BJ (cell line): ENCODE measurements around the gene ROM1. TPM values are rescaled to one million over a fixed set of nuclear protein-coding genes. Genes with fewer than 3 reads are reported as not detected.

Experiments
- CTCF ChIA-PET: fragments of 350-600 bp; formaldehyde crosslinking; extraction: SDS; loops from one replicate; lab custom pipeline; 2021; ENCODE audit warnings: antibody characterized with exemption, inconsistent platforms; lab: Yijun Ruan, JAX
- POLR2A ChIA-PET: fragments of 300-600 bp; sonication (Branson Sonifier 250); formaldehyde crosslinking; extraction: SDS; loops from one replicate; lab custom pipeline; 2021; ENCODE audit warnings: antibody characterized with exemption; lab: Charles Lee
- DNase-seq: peaks from one replicate; pipeline ENCODE4 v3.0.0-alpha.2; 2011; ENCODE audit warnings: low read depth
- H3K27me3 ChIP-seq: 2 replicates; pipeline ENCODE4 v1.6.0; 2011; ENCODE audit warnings: low read length; ENCODE audit not compliant: control insufficient read depth, insufficient read depth
- H3K36me3 ChIP-seq: 2 replicates; pipeline ENCODE4 v1.5.1; 2011; ENCODE audit warnings: low read length; ENCODE audit not compliant: control insufficient read depth, insufficient read depth
- H3K4me3 ChIP-seq: 2 replicates; pipeline ENCODE4 v1.5.1; 2011; ENCODE audit warnings: low read depth, mild to moderate bottlenecking, control low read depth, low read length
- CTCF ChIP-seq: IDR thresholded peaks from 2 replicates; pipeline ENCODE4 v1.5.1; 2011; ENCODE audit warnings: low read depth, mild to moderate bottlenecking, control low read depth, inconsistent platforms, low read length, moderate library complexity; ENCODE audit not compliant: insufficient read depth
- polyA plus RNA-seq: library from polyadenylated mRNA; depleted of rRNA; stranded (reverse); fragments of >200 nt; gene quantifications from 2 replicates; pipeline ENCODE4 v1.2.3, GENCODE V29; 2011

ROM1 gene
- polyA plus RNA-seq, 1 experiment: 2.2 TPM

- POLR2A ChIA-PET: interaction anchor here (0.5 to 1.3 kb wide), 10 partner anchors 10 to 511 kb away, joined by 3 to 25 read pairs (median 5); partner anchors contain the start of genes HNRNPUL2, TUT1 and ZBTB3
- H3K4me3 ChIP-seq: peak overlapping the region; percentile 63
- CTCF ChIA-PET: interaction anchor here (0.5 to 2.8 kb wide), 8 partner anchors 11 to 307 kb away, joined by 3 to 16 read pairs (median 5); partner anchors contain the start of genes EML3, SLC3A2 and TUT1
- TF ChIP-seq CTCF: no peak
- no peaks in the 10 kb centered on the region for H3K27me3 ChIP-seq
- DNase-seq: no peak
- peaks cover 21% of the 10 kb centered on the region for H3K36me3 ChIP-seq
Measured at GRCh38 chr11:62574363-62575071, 38.5 kb upstream of the ROM1 start.

DNA sequence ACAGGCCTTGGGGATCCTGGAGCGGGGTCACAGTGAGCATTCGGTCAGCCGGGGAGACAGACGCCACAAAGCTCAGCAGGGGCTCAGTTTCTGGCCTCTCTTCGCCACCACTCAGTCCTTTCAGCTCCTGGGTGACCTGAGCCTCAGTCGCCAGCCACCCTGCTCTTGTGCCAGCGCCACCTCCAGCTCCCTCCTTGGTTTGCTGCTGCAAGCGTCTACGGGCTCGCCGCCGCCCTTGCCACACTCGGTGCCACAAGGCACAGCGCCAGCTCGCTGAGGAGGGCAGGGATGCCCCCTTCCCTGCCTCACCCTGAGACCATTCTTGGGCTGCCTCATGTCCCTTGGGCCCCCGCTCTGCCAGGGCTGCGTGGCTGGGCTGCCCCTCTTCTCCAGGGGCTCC lies 37.9 kb upstream of the ROM1 start:
- POLR2A ChIA-PET: no interaction called here

DNA sequence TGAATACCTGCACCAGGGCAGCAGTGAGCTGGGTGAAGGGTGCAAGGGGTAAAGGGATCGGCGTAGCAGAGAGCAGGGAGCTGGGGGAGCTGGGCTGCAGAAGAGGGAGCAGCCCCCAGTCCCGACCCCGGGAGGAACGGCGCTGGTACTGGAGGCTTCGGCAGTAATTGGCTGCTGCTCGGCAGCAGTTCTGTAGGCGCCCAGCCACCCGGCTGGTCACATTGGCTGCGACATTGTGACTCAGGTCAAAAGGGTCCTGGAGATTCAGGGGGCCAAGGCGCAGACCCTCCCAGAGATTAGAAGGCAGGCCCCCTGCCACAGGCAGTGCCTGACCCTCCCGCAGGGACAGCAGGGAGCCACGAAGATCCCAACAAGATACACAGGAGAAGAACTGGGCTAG lies 37.2 kb upstream of the ROM1 start:
- no peak for DNase-seq
- ChIA-PET POLR2A (no interaction called here), CTCF (interaction anchor here (1.4 to 2.3 kb wide), 2 partner anchors 181 to 288 kb away, joined by 3 to 11 read pairs; no protein-coding TSS in a partner anchor)
- H3K4me3 ChIP-seq: no peak overlapping the region; the same call in 1 of the 2 replicates
- no peaks in the 10 kb centered on the region for H3K27me3 ChIP-seq
- no peak for TF ChIP-seq CTCF
- H3K36me3 ChIP-seq: peaks cover 15% of the 10 kb centered on the region

More for the DNA sequence above, 37.9 kb upstream of the ROM1 start:
- CTCF ChIA-PET: interaction anchor here (0.5 to 2.8 kb wide), 7 partner anchors 10 to 306 kb away, joined by 3 to 16 read pairs (median 4); partner anchors contain the start of genes EML3, SLC3A2 and TUT1
- Histone ChIP-seq H3K4me3 (peak overlapping the region; percentile 63), H3K36me3 (peaks cover 19% of the 10 kb centered on the region), H3K27me3 (no peaks in the 10 kb centered on the region)
- TF ChIP-seq CTCF: no peak
- DNase-seq: no peak

GRCh38 chr11:62577046-62577714 lies 35.9 kb upstream of the ROM1 start:
- ChIA-PET CTCF (interaction anchor here (1.6 kb wide), 1 partner anchor 35 kb away, joined by 7 read pairs; no protein-coding TSS in a partner anchor), POLR2A (no interaction called here)
- TF ChIP-seq CTCF: no peak
- Histone ChIP-seq H3K4me3 (no peak overlapping the region), H3K27me3 (no peaks in the 10 kb centered on the region), H3K36me3 (peaks cover 12% of the 10 kb centered on the region)
- DNase-seq: no peak

DNA sequence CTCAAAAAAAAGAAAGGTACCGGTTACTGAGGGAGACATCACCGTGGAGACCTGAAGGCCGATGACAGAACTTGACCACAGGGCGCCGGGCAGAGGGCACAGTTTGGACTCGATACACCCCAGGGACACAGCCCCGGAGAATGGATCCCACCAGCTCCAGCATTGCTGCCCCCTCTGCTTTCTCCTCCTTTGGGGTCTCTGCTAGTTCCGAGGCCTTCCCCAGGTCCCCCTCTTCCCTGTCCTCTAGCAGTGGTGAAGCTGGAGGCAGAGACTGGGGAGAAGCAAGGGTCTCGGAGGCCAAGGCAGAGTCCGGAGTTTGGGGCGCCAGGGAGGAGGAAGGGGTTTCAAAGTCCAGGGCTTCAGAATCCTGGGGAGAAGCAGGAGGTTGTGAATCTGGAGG lies 34.5 kb upstream of the ROM1 start:
- H3K4me3 ChIP-seq: no peak overlapping the region
- H3K27me3 ChIP-seq: no peaks in the 10 kb centered on the region
- CTCF ChIA-PET: interaction anchor here (0.7 to 1.4 kb wide), 3 partner anchors 10 to 21 kb away, joined by 3 to 6 read pairs (median 5); no protein-coding TSS in a partner anchor
- DNase-seq: no peak
- TF ChIP-seq CTCF: no peak
- POLR2A ChIA-PET: no interaction called here
- peaks cover 12% of the 10 kb centered on the region for H3K36me3 ChIP-seq
